ENCODE measurements around the gene MAPK1.

DNA sequence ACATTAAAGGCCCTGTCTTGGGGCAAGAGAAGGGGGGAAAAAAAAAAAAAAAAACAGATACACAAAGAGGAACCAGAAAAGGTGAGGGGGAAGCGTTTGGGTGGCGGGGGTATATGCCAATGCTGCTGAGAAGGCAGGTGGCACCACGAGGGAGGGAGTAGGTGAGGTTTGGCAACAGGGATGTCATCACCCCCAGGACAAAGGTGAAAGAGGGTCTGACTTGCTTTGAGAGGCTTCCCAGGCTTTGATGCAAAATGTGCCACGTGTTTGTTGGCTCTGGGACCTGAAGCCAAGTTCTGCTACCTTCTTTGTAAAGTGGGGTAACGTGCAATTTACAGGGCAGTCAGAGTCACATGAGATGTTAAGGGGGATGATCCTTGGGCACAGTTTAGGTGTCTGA, 135.9 kb downstream of the MAPK1 start:
- TF ChIP-seq, protein P1, sequence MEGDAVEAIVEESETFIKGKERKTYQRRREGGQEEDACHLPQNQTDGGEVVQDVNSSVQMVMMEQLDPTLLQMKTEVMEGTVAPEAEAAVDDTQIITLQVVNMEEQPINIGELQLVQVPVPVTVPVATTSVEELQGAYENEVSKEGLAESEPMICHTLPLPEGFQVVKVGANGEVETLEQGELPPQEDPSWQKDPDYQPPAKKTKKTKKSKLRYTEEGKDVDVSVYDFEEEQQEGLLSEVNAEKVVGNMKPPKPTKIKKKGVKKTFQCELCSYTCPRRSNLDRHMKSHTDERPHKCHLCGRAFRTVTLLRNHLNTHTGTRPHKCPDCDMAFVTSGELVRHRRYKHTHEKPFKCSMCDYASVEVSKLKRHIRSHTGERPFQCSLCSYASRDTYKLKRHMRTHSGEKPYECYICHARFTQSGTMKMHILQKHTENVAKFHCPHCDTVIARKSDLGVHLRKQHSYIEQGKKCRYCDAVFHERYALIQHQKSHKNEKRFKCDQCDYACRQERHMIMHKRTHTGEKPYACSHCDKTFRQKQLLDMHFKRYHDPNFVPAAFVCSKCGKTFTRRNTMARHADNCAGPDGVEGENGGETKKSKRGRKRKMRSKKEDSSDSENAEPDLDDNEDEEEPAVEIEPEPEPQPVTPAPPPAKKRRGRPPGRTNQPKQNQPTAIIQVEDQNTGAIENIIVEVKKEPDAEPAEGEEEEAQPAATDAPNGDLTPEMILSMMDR (IDR thresholded peaks at IDR 0.05) = no peak
- no peak for TF ChIP-seq POLR2A (IDR thresholded peaks at IDR 0.05)

All from uterus (tissue), 2 donors.